OCI-LY3 (cell line): ENCODE results near the gene PTPRU.

ENCODE experiments used
- H2AFZ ChIP-seq: fragments of 200-600, 300-600 bp; shearing (Covaris generic); 2 replicates; pipeline ENCODE4 v1.6.0; 2014; ENCODE audit warnings: antibody characterized with exemption, low read depth, low read length
- H3K27ac ChIP-seq: fragments of 200-600, 300-600 bp; sonication (generic); 2 replicates; pipeline ENCODE4 v1.5.1; 2014; ENCODE audit warnings: mild to moderate bottlenecking, low read length, moderate library complexity, mixed read lengths
- H3K27me3 ChIP-seq: fragments of 200-600, 300-600 bp; sonication (generic); 2 replicates; pipeline ENCODE4 v1.6.1; 2014; ENCODE audit warnings: low read depth, low read length, mixed read lengths
- H3K36me3 ChIP-seq: fragments of 200-600, 300-600 bp; sonication (generic); replicated peaks from 2 replicates; pipeline ENCODE3; 2014; ENCODE audit warnings: low read depth, low read length, mixed read lengths
- H3K4me1 ChIP-seq: fragments of 300-600, 200-600 bp; sonication (generic); 2 replicates; pipeline ENCODE4 v1.6.1; 2014; ENCODE audit warnings: low read length, mixed read lengths
- H3K4me2 ChIP-seq: fragments of 200-600, 300-600 bp; sonication (generic); 2 replicates; pipeline ENCODE4 v1.6.1; 2014; ENCODE audit warnings: low read length, mixed read lengths
- H3K4me3 ChIP-seq: fragments of 300-600, 200-600 bp; sonication (generic); 2 replicates; pipeline ENCODE4 v1.5.1; 2014; ENCODE audit warnings: antibody characterized with exemption, mild to moderate bottlenecking, low read length, moderate library complexity
- H3K79me2 ChIP-seq: fragments of 300-600, 200-600 bp; shearing (Covaris generic); 2 replicates; pipeline ENCODE4 v1.6.1; 2014; ENCODE audit warnings: mild to moderate bottlenecking, low read length, mixed read lengths
- H3K9ac ChIP-seq: fragments of 300-600, 200-600 bp; shearing (Covaris generic); 2 replicates; pipeline ENCODE4 v1.6.0; 2014; ENCODE audit warnings: mild to moderate bottlenecking, low read length, moderate library complexity
- H3K9me3 ChIP-seq: fragments of 200-600, 300-600 bp; shearing (Covaris generic); 2 replicates; pipeline ENCODE4 v1.6.1; 2014; ENCODE audit warnings: low read length, mixed read lengths; ENCODE audit not compliant: insufficient read depth
- H4K20me1 ChIP-seq: fragments of 200-600, 300-600 bp; sonication (generic); 2 replicates; pipeline ENCODE4 v1.6.1; 2016; ENCODE audit warnings: low read length, mixed read lengths; ENCODE audit not compliant: insufficient read depth
- CTCF ChIP-seq: fragments of 200-600, 300-600 bp; sonication (generic); IDR thresholded peaks from 2 replicates; pipeline ENCODE4 v1.5.1; 2014; ENCODE audit warnings: antibody characterized with exemption, low read length, low read depth
- EZH2phosphoT487 ChIP-seq: fragments of 200-600 bp; shearing (Covaris generic); IDR thresholded peaks from 2 replicates; pipeline ENCODE4 v1.6.1; 2018; ENCODE audit warnings: antibody characterized with exemption, mixed run types, low read depth

Gene PTPRU

GRCh38 chr1:29267321-29268070 is 31.2 kb downstream of the PTPRU start:
- no peak overlapping the region for H2AFZ ChIP-seq
- H3K4me2 ChIP-seq = no peak overlapping the region
- H3K9me3 ChIP-seq = no peaks in the 10 kb centered on the region
- H3K9ac ChIP-seq = no peak overlapping the region
- TF ChIP-seq CTCF = no peak
- no peak for TF ChIP-seq EZH2phosphoT487
- H3K27ac ChIP-seq = no peak overlapping the region
- no peaks in the 10 kb centered on the region for H3K4me1 ChIP-seq
- H3K27me3 ChIP-seq = peaks cover 4% of the 10 kb centered on the region; the same call in 1 of the 2 replicates
- H3K79me2 ChIP-seq = no peaks in the 10 kb centered on the region
- no peak overlapping the region for H3K4me3 ChIP-seq
- H3K36me3 ChIP-seq = no peaks in the 10 kb centered on the region
- no peaks in the 10 kb centered on the region for H4K20me1 ChIP-seq

GRCh38 chr1:29269382-29269781 is 33.1 kb downstream of the PTPRU start:
- TF ChIP-seq CTCF (no peak), EZH2phosphoT487 (no peak)
- Histone ChIP-seq H3K4me3 (no peak overlapping the region), H3K79me2 (no peaks in the 10 kb centered on the region), H3K36me3 (no peaks in the 10 kb centered on the region), H4K20me1 (no peaks in the 10 kb centered on the region), H2AFZ (no peak overlapping the region), H3K9me3 (no peaks in the 10 kb centered on the region), H3K9ac (no peak overlapping the region), H3K27ac (no peak overlapping the region), H3K27me3 (peaks cover 4% of the 10 kb centered on the region; the same call in 1 of the 2 replicates), H3K4me2 (no peak overlapping the region), H3K4me1 (no peaks in the 10 kb centered on the region)

GRCh38 chr1:29270929-29271521 is 34.7 kb downstream of the PTPRU start:
- Histone ChIP-seq H3K4me1 (no peaks in the 10 kb centered on the region), H3K4me3 (no peak overlapping the region), H3K36me3 (no peaks in the 10 kb centered on the region), H3K9me3 (no peaks in the 10 kb centered on the region), H2AFZ (no peak overlapping the region), H3K27me3 (peaks cover 4% of the 10 kb centered on the region; the same call in 1 of the 2 replicates), H3K27ac (no peak overlapping the region), H4K20me1 (no peaks in the 10 kb centered on the region), H3K79me2 (no peaks in the 10 kb centered on the region), H3K9ac (no peak overlapping the region), H3K4me2 (no peak overlapping the region)
- TF ChIP-seq EZH2phosphoT487 (no peak), CTCF (no peak)

- Histone ChIP-seq H3K4me2 (no peak overlapping the region), H3K9me3 (no peaks in the 10 kb centered on the region), H3K4me1 (no peaks in the 10 kb centered on the region), H3K4me3 (no peak overlapping the region), H3K36me3 (no peaks in the 10 kb centered on the region), H3K27ac (no peak overlapping the region), H4K20me1 (no peaks in the 10 kb centered on the region), H3K27me3 (peaks cover 4% of the 10 kb centered on the region; the same call in 1 of the 2 replicates), H2AFZ (no peak overlapping the region), H3K79me2 (no peaks in the 10 kb centered on the region), H3K9ac (no peak overlapping the region)
- TF ChIP-seq EZH2phosphoT487 (no peak), CTCF (no peak)
These were observed 35.4 kb downstream of the PTPRU start for GRCh38 chr1:29271724-29272123.
